ENCODE results near the gene SULT4A1. TPM values are rescaled to one million over a fixed set of nuclear protein-coding genes. Genes with fewer than 3 reads are reported as not detected.

Gene SULT4A1
- total RNA-seq, 1 donor from 2014 or later = 5.9 TPM

- FAIRE-seq (no peak), DNase-seq (ENCODE audit: low read depth) (no peak)
- Histone ChIP-seq H2AFZ (ENCODE audit: low read depth, low read length) (no peak overlapping the region), H3K4me3 (ENCODE audit: insufficient read depth, low read depth, low read length) (no peak overlapping the region), H3K4me2 (ENCODE audit: low read length) (no peak overlapping the region), H4K20me1 (ENCODE audit: insufficient read depth, low read length) (no peaks in the 10 kb centered on the region), H3K4me1 (ENCODE audit: insufficient read depth, low read length) (peaks cover 8% of the 10 kb centered on the region), H3K27me3 (ENCODE audit: insufficient read depth, low read length) (peaks cover 39% of the 10 kb centered on the region), H3K79me2 (ENCODE audit: insufficient read depth, low read length) (no peaks in the 10 kb centered on the region), H3K9ac (ENCODE audit: low read length) (no peak overlapping the region), H3K27ac (ENCODE audit: low read depth, low read length) (no peak overlapping the region), H3K36me3 (ENCODE audit: insufficient read depth, low read length) (no peaks in the 10 kb centered on the region), H3K9me3 (ENCODE audit: insufficient read depth, low read depth, low read length) (no peaks in the 10 kb centered on the region)
- H3K4me3 Mint-ChIP-seq (ENCODE audit: unreplicated experiment) = no peak overlapping the region
- no peak overlapping the region for H3K27ac Mint-ChIP-seq (ENCODE audit: unreplicated experiment)
- peaks cover 63% of the 10 kb centered on the region for H3K27me3 Mint-ChIP-seq (ENCODE audit: low read depth, unreplicated experiment)
- TF ChIP-seq EZH2 (IDR thresholded peaks at IDR 0.05; ENCODE audit: insufficient read depth, low read length) = no peak
- TF ChIP-seq CTCF (IDR thresholded peaks at IDR 0.05; ENCODE audit: insufficient read depth, low read depth, low read length) = no peak
- peaks cover 3% of the 10 kb centered on the region for H3K9me3 Mint-ChIP-seq (ENCODE audit: unreplicated experiment)
- no peaks in the 10 kb centered on the region for H3K36me3 Mint-ChIP-seq (ENCODE audit: low read depth, unreplicated experiment)
- H3K4me1 Mint-ChIP-seq (ENCODE audit: low read depth, unreplicated experiment) = no peaks in the 10 kb centered on the region
Measured at GRCh38 chr22:43889201-43889859, 27.0 kb upstream of the SULT4A1 start.

- H3K9ac ChIP-seq (ENCODE audit: low read length) = no peak overlapping the region
- H3K79me2 ChIP-seq (ENCODE audit: insufficient read depth, low read length) = no peaks in the 10 kb centered on the region
- no peak for DNase-seq (ENCODE audit: low read depth)
- peaks cover 39% of the 10 kb centered on the region for H3K27me3 ChIP-seq (ENCODE audit: insufficient read depth, low read length)
- H2AFZ ChIP-seq (ENCODE audit: low read depth, low read length) = no peak overlapping the region
- H3K27ac Mint-ChIP-seq (ENCODE audit: unreplicated experiment) = no peak overlapping the region
- H4K20me1 ChIP-seq (ENCODE audit: insufficient read depth, low read length) = no peaks in the 10 kb centered on the region
- peaks cover 3% of the 10 kb centered on the region for H3K9me3 Mint-ChIP-seq (ENCODE audit: unreplicated experiment)
- no peaks in the 10 kb centered on the region for H3K36me3 Mint-ChIP-seq (ENCODE audit: low read depth, unreplicated experiment)
- H3K27ac ChIP-seq (ENCODE audit: low read depth, low read length) = no peak overlapping the region
- no peak for FAIRE-seq
- no peaks in the 10 kb centered on the region for H3K9me3 ChIP-seq (ENCODE audit: insufficient read depth, low read depth, low read length)
- no peak overlapping the region for H3K4me2 ChIP-seq (ENCODE audit: low read length)
- H3K27me3 Mint-ChIP-seq (ENCODE audit: low read depth, unreplicated experiment) = peaks cover 59% of the 10 kb centered on the region
- H3K4me1 ChIP-seq (ENCODE audit: insufficient read depth, low read length) = peaks cover 8% of the 10 kb centered on the region
- no peak overlapping the region for H3K4me3 Mint-ChIP-seq (ENCODE audit: unreplicated experiment)
- TF ChIP-seq EZH2 (IDR thresholded peaks at IDR 0.05; ENCODE audit: insufficient read depth, low read length) (no peak), CTCF (IDR thresholded peaks at IDR 0.05; ENCODE audit: insufficient read depth, low read depth, low read length) (no peak)
- H3K36me3 ChIP-seq (ENCODE audit: insufficient read depth, low read length) = no peaks in the 10 kb centered on the region
- H3K4me1 Mint-ChIP-seq (ENCODE audit: low read depth, unreplicated experiment) = no peaks in the 10 kb centered on the region
- H3K4me3 ChIP-seq (ENCODE audit: insufficient read depth, low read depth, low read length) = no peak overlapping the region
Measured at GRCh38 chr22:43888740-43889139, 26.4 kb upstream of the SULT4A1 start.

- Mint-ChIP-seq H3K9me3 (ENCODE audit: unreplicated experiment) (peaks cover 3% of the 10 kb centered on the region), H3K4me1 (ENCODE audit: low read depth, unreplicated experiment) (no peaks in the 10 kb centered on the region), H3K27me3 (ENCODE audit: low read depth, unreplicated experiment) (peaks cover 53% of the 10 kb centered on the region), H3K27ac (ENCODE audit: unreplicated experiment) (no peak overlapping the region), H3K4me3 (ENCODE audit: unreplicated experiment) (no peak overlapping the region), H3K36me3 (ENCODE audit: low read depth, unreplicated experiment) (no peaks in the 10 kb centered on the region)
- Histone ChIP-seq H3K27ac (ENCODE audit: low read depth, low read length) (no peak overlapping the region), H3K79me2 (ENCODE audit: insufficient read depth, low read length) (no peaks in the 10 kb centered on the region), H3K9ac (ENCODE audit: low read length) (no peak overlapping the region), H2AFZ (ENCODE audit: low read depth, low read length) (no peak overlapping the region), H3K4me3 (ENCODE audit: insufficient read depth, low read depth, low read length) (no peak overlapping the region), H3K36me3 (ENCODE audit: insufficient read depth, low read length) (no peaks in the 10 kb centered on the region), H3K4me2 (ENCODE audit: low read length) (no peak overlapping the region), H3K4me1 (ENCODE audit: insufficient read depth, low read length) (peaks cover 8% of the 10 kb centered on the region), H3K9me3 (ENCODE audit: insufficient read depth, low read depth, low read length) (no peaks in the 10 kb centered on the region), H3K27me3 (ENCODE audit: insufficient read depth, low read length) (peaks cover 33% of the 10 kb centered on the region), H4K20me1 (ENCODE audit: insufficient read depth, low read length) (no peaks in the 10 kb centered on the region)
- no peak for FAIRE-seq
- TF ChIP-seq CTCF (IDR thresholded peaks at IDR 0.05; ENCODE audit: insufficient read depth, low read depth, low read length) = no peak
- TF ChIP-seq EZH2 (IDR thresholded peaks at IDR 0.05; ENCODE audit: insufficient read depth, low read length) = no peak
- DNase-seq (ENCODE audit: low read depth) = no peak
Measured at GRCh38 chr22:43887391-43887790, 25.1 kb upstream of the SULT4A1 start.
